HepG2 (cell line): ENCODE data around the gene ADGRL3. TPM values are rescaled to one million over a fixed set of nuclear protein-coding genes. Genes with fewer than 3 reads are reported as not detected.

Source experiments
- FOXC1 ChIP-seq: sonication (generic); formaldehyde crosslinking; IDR thresholded peaks from 2 replicates; pipeline ENCODE4 v1.8.0; 2022; ENCODE audit warnings: mild to moderate bottlenecking, missing genetic modification reagents, borderline replicate concordance
- HHEX ChIP-seq: IDR thresholded peaks from 2 replicates; pipeline ENCODE4 v1.6.1; 2016; ENCODE audit warnings: control low read depth
- ZHX2 ChIP-seq, 2 experiments: sonication (generic) in 1 of 2; formaldehyde crosslinking in 1 of 2; IDR thresholded peaks; 2 replicates each; pipeline versions ENCODE4 v1.6.1 to v1.9.0; 2014 to 2022; ENCODE audit warnings: antibody characterized with exemption in 1 of 2, borderline replicate concordance in 1 of 2, inconsistent platforms in 1 of 2, low read depth in 1 of 2, missing genetic modification reagents in 1 of 2
- ZNF337 ChIP-seq: sonication (generic); formaldehyde crosslinking; IDR thresholded peaks from 2 replicates; pipeline ENCODE4 v1.5.1; 2020; ENCODE audit warnings: missing genetic modification reagents, low read depth, mild to moderate bottlenecking, borderline replicate concordance
- ZNF607 ChIP-seq: sonication (generic); formaldehyde crosslinking; IDR thresholded peaks from 2 replicates; pipeline ENCODE4 v1.5.1; 2020; ENCODE audit warnings: missing genetic modification reagents, mild to moderate bottlenecking, borderline replicate concordance
- ZNF704 ChIP-seq: sonication (generic); formaldehyde crosslinking; IDR thresholded peaks from 2 replicates; pipeline ENCODE4 v1.8.1; 2023; ENCODE audit warnings: mild to moderate bottlenecking, inconsistent platforms, moderate library complexity, missing genetic modification reagents, borderline replicate concordance
- polyA plus RNA-seq, 8 experiments: library from polyadenylated mRNA; depleted of rRNA in 3 of 8; stranded (reverse) in 7 of 8; unstranded in 1 of 8; fragments of >200 nt; fragmentation: Illumina TruSeq in 4 of 8; extraction: Trizol in 4 of 8; gene quantifications; 2 replicates each; pipeline versions ENCODE4 v1.2.1 to v1.2.3, GENCODE V29; 2011 to 2016; ENCODE audit warnings: low read depth in 4 of 8, missing spikeins in 1 of 8, mixed read lengths in 1 of 8; ENCODE audit not compliant: insufficient read depth in 1 of 8
- total RNA-seq, 5 experiments: library from RNA; depleted of rRNA; stranded (reverse); fragments of >200 nt; fragmentation: Illumina TruSeq; extraction: Trizol; gene quantifications; 2 replicates each; pipeline ENCODE4 v1.2.3, GENCODE V29; 2016; ENCODE audit warnings: low read depth in 1 of 5
- TF ChIP-seq, protein P1 (sequence below): sonication (generic); formaldehyde crosslinking; IDR thresholded peaks from 2 replicates; pipeline ENCODE4 v1.4.0; 2020; ENCODE audit warnings: mild to moderate bottlenecking, missing genetic modification reagents, borderline replicate concordance
- TF ChIP-seq, protein P2 (sequence below): sonication (generic); formaldehyde crosslinking; IDR thresholded peaks from 2 replicates; pipeline ENCODE4 v1.8.0; 2022; ENCODE audit warnings: mild to moderate bottlenecking, missing genetic modification reagents, borderline replicate concordance
- TF ChIP-seq, protein P3 (sequence below): sonication (generic); formaldehyde crosslinking; IDR thresholded peaks from 2 replicates; pipeline ENCODE4 v1.4.0; 2020; ENCODE audit warnings: missing genetic modification reagents, borderline replicate concordance

The ADGRL3 gene
- total and polyA plus RNA-seq, 2 of the 13 experiments (the other 11 are each of a cell fraction or from before 2014, with no cell fraction given) = 0.04 to 0.05 TPM

DNA sequence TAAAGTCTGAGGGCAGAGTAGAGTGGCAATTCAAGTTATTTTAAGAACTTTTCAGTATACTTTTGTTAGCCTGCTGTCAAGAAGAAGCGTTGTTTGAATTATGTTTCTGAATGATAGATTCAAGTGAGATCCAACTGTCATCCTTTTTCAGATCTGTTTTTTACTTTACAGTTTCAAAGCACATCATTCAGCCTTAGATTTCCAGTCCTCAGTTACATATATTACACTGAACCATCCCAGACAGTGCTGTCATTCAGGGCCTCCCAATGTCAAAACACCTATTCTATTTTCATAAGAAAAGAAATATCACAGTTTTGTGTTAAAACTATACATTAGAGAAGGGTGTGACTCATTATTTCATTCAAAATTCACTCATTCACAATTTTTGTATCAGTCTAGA, 856.9 kb downstream of the ADGRL3 start (continued):
- TF ChIP-seq ZNF337 (CRISPR knock-in tag) (no peak), ZNF704 (CRISPR knock-in tag) (no peak), HHEX (CRISPR knock-in tag) (no peak), FOXC1 (no peak), ZHX2 (IDR thresholded peaks at IDR 0.05; ENCODE audit: low read depth) (no peak), ZHX2 (CRISPR knock-in tag; IDR thresholded peaks at IDR 0.05; ENCODE audit: borderline replicate concordance) (no peak), ZNF607 (CRISPR knock-in tag) (no peak)
- TF ChIP-seq, protein P1, sequence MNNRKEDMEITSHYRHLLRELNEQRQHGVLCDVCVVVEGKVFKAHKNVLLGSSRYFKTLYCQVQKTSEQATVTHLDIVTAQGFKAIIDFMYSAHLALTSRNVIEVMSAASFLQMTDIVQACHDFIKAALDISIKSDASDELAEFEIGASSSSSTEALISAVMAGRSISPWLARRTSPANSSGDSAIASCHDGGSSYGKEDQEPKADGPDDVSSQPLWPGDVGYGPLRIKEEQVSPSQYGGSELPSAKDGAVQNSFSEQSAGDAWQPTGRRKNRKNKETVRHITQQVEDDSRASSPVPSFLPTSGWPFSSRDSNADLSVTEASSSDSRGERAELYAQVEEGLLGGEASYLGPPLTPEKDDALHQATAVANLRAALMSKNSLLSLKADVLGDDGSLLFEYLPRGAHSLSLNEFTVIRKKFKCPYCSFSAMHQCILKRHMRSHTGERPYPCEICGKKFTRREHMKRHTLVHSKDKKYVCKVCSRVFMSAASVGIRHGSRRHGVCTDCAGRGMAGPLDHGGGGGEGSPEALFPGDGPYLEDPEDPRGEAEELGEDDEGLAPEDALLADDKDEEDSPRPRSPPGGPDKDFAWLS (CRISPR knock-in tag) = no peak
- TF ChIP-seq, protein P2, sequence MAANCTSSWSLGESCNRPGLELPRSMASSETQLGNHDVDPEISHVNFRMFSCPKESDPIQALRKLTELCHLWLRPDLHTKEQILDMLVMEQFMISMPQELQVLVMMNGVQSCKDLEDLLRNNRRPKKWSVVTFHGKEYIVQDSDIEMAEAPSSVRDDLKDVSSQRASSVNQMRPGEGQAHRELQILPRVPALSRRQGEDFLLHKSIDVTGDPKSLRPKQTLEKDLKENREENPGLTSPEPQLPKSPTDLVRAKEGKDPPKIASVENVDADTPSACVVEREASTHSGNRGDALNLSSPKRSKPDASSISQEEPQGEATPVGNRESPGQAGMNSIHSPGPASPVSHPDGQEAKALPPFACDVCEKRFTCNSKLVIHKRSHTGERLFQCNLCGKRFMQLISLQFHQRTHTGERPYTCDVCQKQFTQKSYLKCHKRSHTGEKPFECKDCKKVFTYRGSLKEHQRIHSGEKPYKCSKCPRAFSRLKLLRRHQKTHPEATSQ = no peak
- TF ChIP-seq, protein P3, sequence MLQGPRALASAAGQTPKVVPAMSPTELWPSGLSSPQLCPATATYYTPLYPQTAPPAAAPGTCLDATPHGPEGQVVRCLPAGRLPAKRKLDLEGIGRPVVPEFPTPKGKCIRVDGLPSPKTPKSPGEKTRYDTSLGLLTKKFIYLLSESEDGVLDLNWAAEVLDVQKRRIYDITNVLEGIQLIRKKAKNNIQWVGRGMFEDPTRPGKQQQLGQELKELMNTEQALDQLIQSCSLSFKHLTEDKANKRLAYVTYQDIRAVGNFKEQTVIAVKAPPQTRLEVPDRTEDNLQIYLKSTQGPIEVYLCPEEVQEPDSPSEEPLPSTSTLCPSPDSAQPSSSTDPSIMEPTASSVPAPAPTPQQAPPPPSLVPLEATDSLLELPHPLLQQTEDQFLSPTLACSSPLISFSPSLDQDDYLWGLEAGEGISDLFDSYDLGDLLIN (CRISPR knock-in tag) = no peak
- TF ChIP-seq, all 625 proteins: peak for 0
